Ovary (tissue), 3 donors: Measurements from ENCODE around the gene NME9.

Experiments
- CTCF ChIP-seq, 3 donors: fragments of 450-650 bp in 2 of 3; fragments of 200-600 bp in 1 of 3; IDR thresholded peaks; one replicate each; pipeline versions ENCODE4 v1.5.1 to v1.8.0; 2016 to 2022; ENCODE audit warnings: antibody characterized with exemption in 3 of 3, mild to moderate bottlenecking in 1 of 3
- POLR2A ChIP-seq: fragments of 450-650 bp; IDR thresholded peaks from one replicate; pipeline ENCODE4 v1.6.1; 2017; ENCODE audit warnings: antibody characterized with exemption, mild to moderate bottlenecking, moderate library complexity
- donor health status: DM: no; HTN: no; CAD: no.

GRCh38 chr3:138323971-138324370 lies 5.7 kb downstream of the NME9 start:
- TF ChIP-seq CTCF (IDR thresholded peaks at IDR 0.05): no peak
- no peak for TF ChIP-seq POLR2A
